Neuronal stem cell (in vitro differentiated cells): ENCODE measurements around the gene WDR11.
A peak's percentile ranks its signal among the peaks of the same experiment; 100 is the strongest.
"Not testable (repeated sequence)": the region's sequence is repeated elsewhere in the genome, so short reads cannot be mapped to it uniquely, and the experiment has no call there.

Source experiments
- DNase-seq: peaks from one replicate; pipeline ENCODE4 v3.0.0-alpha.2; 2013; ENCODE audit warnings: low spot score
- H2AFZ ChIP-seq: one replicate; pipeline ENCODE4 v1.6.1; 2013; ENCODE audit warnings: mild to moderate bottlenecking, low read length, inconsistent platforms
- H2AK5ac ChIP-seq: 2 replicates; pipeline ENCODE4 v1.6.1; 2013; ENCODE audit warnings: low read depth, mild to moderate bottlenecking, inconsistent platforms, low read length, moderate library complexity, mixed read lengths
- H2BK120ac ChIP-seq: 2 replicates; pipeline ENCODE4 v1.6.1; 2013; ENCODE audit warnings: low read depth, mild to moderate bottlenecking, inconsistent platforms, low read length, moderate library complexity, mixed read lengths
- H2BK12ac ChIP-seq: one replicate; pipeline ENCODE4 v1.6.1; 2013; ENCODE audit warnings: low read length, inconsistent platforms
- H2BK15ac ChIP-seq: 2 replicates; pipeline ENCODE4 v1.6.1; 2013; ENCODE audit warnings: mild to moderate bottlenecking, low read length, inconsistent platforms, mixed read lengths
- H2BK5ac ChIP-seq: one replicate; pipeline ENCODE4 v1.6.1; 2013; ENCODE audit warnings: inconsistent platforms, mild to moderate bottlenecking, low read length, moderate library complexity
- H3K14ac ChIP-seq: one replicate; pipeline ENCODE4 v1.6.1; 2013; ENCODE audit warnings: low read length, inconsistent platforms
- H3K18ac ChIP-seq: 2 replicates; pipeline ENCODE4 v1.6.1; 2013; ENCODE audit warnings: low read length, inconsistent platforms
- H3K23ac ChIP-seq: 2 replicates; pipeline ENCODE4 v1.6.1; 2013; ENCODE audit warnings: low read depth, mild to moderate bottlenecking, mixed read lengths, low read length, inconsistent platforms; ENCODE audit not compliant: poor library complexity
- H3K27ac ChIP-seq: replicated peaks from 3 replicates; pipeline ENCODE4 v1.5.1; 2013; ENCODE audit warnings: low read length, inconsistent platforms
- H3K27me3 ChIP-seq, 3 experiments: 2 replicates each; pipeline ENCODE4 v1.6.1; 2013; ENCODE audit warnings: low read length in 3 of 3, mild to moderate bottlenecking in 2 of 3, inconsistent platforms in 1 of 3, low read depth in 1 of 3, mixed read lengths in 1 of 3, moderate library complexity in 1 of 3; ENCODE audit not compliant: control insufficient read depth in 3 of 3, insufficient read depth in 3 of 3
- H3K36me3 ChIP-seq, 2 donors: replicated peaks in 1 of 2; 2 replicates each; pipeline ENCODE4 v1.6.1; 2013; ENCODE audit warnings: low read length in 2 of 2; ENCODE audit not compliant: control insufficient read depth in 2 of 2, insufficient read depth in 2 of 2
- H3K4ac ChIP-seq: 2 replicates; pipeline ENCODE4 v1.6.1; 2013; ENCODE audit warnings: inconsistent platforms, mild to moderate bottlenecking, low read length, moderate library complexity
- H3K4me1 ChIP-seq, 2 donors: 1 replicate in 1 of 2; 2 replicates in 1 of 2; pipeline ENCODE4 v1.6.1; 2013; ENCODE audit warnings: low read length in 2 of 2, low read depth in 1 of 2; ENCODE audit not compliant: control insufficient read depth in 2 of 2, insufficient read depth in 1 of 2
- H3K4me2 ChIP-seq: one replicate; pipeline ENCODE4 v1.6.1; 2013; ENCODE audit warnings: mild to moderate bottlenecking, low read length, inconsistent platforms; ENCODE audit not compliant: insufficient read depth, poor library complexity, severe bottlenecking
- H3K4me3 ChIP-seq, 2 donors: 2 replicates each; pipeline ENCODE4 v1.5.1; 2013; ENCODE audit warnings: low read length in 2 of 2, mild to moderate bottlenecking in 2 of 2, inconsistent platforms in 1 of 2, moderate library complexity in 1 of 2
- H3K79me1 ChIP-seq: one replicate; pipeline ENCODE4 v1.6.1; 2013; ENCODE audit warnings: low read depth, mild to moderate bottlenecking, inconsistent platforms, low read length, moderate library complexity
- H3K9ac ChIP-seq: one replicate; pipeline ENCODE4 v1.6.1; 2013; ENCODE audit warnings: mild to moderate bottlenecking, low read depth, low read length, inconsistent platforms; ENCODE audit not compliant: poor library complexity
- H3K9me3 ChIP-seq, 2 donors: replicated peaks in 1 of 2; 2 replicates each; pipeline versions ENCODE3 to v1.6.1; 2013; ENCODE audit warnings: low read length in 2 of 2, mild to moderate bottlenecking in 2 of 2, inconsistent platforms in 1 of 2, low read depth in 1 of 2, mixed read lengths in 1 of 2, moderate library complexity in 1 of 2; ENCODE audit not compliant: control insufficient read depth in 2 of 2, insufficient read depth in 1 of 2
- H4K8ac ChIP-seq: one replicate; pipeline ENCODE4 v1.6.1; 2013; ENCODE audit warnings: low read depth, mild to moderate bottlenecking, inconsistent platforms, low read length, moderate library complexity
- H4K91ac ChIP-seq: one replicate; pipeline ENCODE4 v1.6.1; 2013; ENCODE audit warnings: low read length, low read depth, mild to moderate bottlenecking, inconsistent platforms; ENCODE audit not compliant: poor library complexity
- WGBS, 2 donors: extraction: QIAGEN DNeasy Blood & Tissue Kit; methylation state at CpG; one replicate each; pipeline ENCODE4 v1.1.7; 2013; ENCODE audit warnings: missing lambda C conversion rate in 2 of 2, mixed read lengths in 1 of 2; ENCODE audit not compliant: insufficient read length in 2 of 2, insufficient replicate concordance in 1 of 2; ENCODE audit errors: extremely low coverage in 2 of 2; 5-methylcytosine and 5-hydroxymethylcytosine counted together

Gene WDR11

DNA sequence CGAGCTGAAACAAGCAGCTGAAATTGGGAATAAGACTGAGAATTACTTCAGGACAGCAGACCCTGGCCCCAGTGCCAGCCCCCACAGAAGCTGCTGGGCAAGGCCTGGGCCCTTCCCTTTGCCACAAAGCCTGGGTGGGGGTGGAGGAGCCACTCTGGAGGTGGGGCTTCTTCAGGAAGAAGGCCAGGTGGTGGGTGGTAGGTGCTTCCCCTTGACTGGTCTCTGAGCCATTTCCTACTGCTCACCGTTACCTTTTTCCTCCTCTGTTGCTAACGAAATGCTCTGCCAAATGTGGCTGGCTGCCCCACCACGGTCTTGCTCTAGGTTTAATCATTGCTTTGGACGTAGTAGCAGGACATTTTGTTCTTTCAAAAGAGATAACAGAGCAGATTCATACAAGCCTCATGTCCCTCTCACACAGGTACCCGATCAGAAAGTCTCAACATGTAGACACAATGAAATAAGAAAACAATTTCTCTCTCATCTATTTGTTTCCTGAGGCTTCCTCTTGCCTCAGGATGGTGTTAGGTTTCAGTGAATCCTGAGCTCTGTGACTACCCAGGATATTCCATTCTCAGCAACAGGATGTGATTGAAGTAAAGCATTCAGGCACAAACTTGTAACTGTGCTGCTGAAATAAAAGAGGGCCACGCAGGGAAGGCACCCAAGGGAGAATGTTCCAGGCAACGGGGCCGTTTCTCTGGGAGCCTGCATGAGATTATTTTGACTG, 66.5 kb downstream of the WDR11 start:
- no peak overlapping the region for H2BK120ac ChIP-seq
- H3K4me3 ChIP-seq = no peak overlapping the region
- peaks cover 0 to 7% of the 10 kb centered on the region in 2 donors for H3K4me1 ChIP-seq
- WGBS, 2 donors = no CpG with 5 or more reads among the region's 9 CpGs
- H3K36me3 ChIP-seq = no peaks in the 10 kb centered on the region
- H3K79me1 ChIP-seq = no peaks in the 10 kb centered on the region
- no peak overlapping the region for H3K4me2 ChIP-seq
- peak overlapping the region; percentile 74 for H2AFZ ChIP-seq
- H3K27ac ChIP-seq = no peak overlapping the region
- H3K14ac ChIP-seq = no peak overlapping the region
- no peak overlapping the region for H2BK5ac ChIP-seq
- no peak overlapping the region for H3K9ac ChIP-seq
- no peak overlapping the region for H3K18ac ChIP-seq
- H2AK5ac ChIP-seq = no peak overlapping the region
- no peak overlapping the region for H2BK12ac ChIP-seq
- peaks cover 3 to 4% of the 10 kb centered on the region in 2 donors for H3K9me3 ChIP-seq
- no peak for DNase-seq
- H3K23ac ChIP-seq = no peak overlapping the region
- H2BK15ac ChIP-seq = no peak overlapping the region
- no peak overlapping the region for H4K8ac ChIP-seq
- H4K91ac ChIP-seq = no peak overlapping the region
- no peaks in the 10 kb centered on the region for H3K27me3 ChIP-seq
- no peak overlapping the region for H3K4ac ChIP-seq

DNA sequence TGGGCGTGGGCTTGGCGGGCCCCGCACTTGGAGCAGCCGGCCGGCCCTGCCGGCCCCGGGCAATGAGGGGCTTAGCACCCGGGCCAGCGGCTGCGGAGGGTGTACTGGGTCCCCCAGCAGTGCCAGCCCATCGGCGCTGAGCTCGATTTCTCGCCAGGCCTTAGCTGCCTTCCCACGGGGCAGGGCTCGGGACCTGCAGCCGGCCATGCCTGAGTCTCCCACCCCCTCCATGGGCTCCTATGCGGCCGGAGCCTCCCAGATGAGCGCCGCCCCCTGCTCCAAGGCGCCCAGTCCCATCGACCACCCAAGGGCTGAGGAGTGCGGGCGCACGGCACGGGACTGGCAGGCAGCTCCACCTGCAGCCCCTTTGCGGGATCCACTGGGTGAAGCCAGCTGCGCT, 72.7 kb downstream of the WDR11 start:
- H3K4me2 ChIP-seq, H2BK12ac ChIP-seq, H3K14ac ChIP-seq, H3K9me3 ChIP-seq, H3K27ac ChIP-seq, H2BK120ac ChIP-seq, H3K4me1 ChIP-seq, H3K4me3 ChIP-seq, H3K4ac ChIP-seq, H3K18ac ChIP-seq, H3K79me1 ChIP-seq, H2AFZ ChIP-seq, H3K9ac ChIP-seq, H3K27me3 ChIP-seq, H4K8ac ChIP-seq, H2AK5ac ChIP-seq, DNase-seq, H2BK15ac ChIP-seq, H3K36me3 ChIP-seq, H3K23ac ChIP-seq, H2BK5ac ChIP-seq, H4K91ac ChIP-seq: not testable (repeated sequence)
- WGBS, 2 donors = no CpG with 5 or more reads among the region's 29 CpGs

- H3K23ac ChIP-seq = no peak overlapping the region
- H3K4ac ChIP-seq = no peak overlapping the region
- H4K91ac ChIP-seq = no peak overlapping the region
- no peak overlapping the region for H3K9ac ChIP-seq
- no peak overlapping the region for H2BK12ac ChIP-seq
- H3K4me3 ChIP-seq = no peak overlapping the region
- no peak overlapping the region for H2AFZ ChIP-seq
- WGBS, 2 donors = no CpG with 5 or more reads among the region's 6 CpGs
- no peaks in the 10 kb centered on the region for H3K4me1 ChIP-seq
- H3K36me3 ChIP-seq = no peaks in the 10 kb centered on the region
- H2BK5ac ChIP-seq = no peak overlapping the region
- no peak overlapping the region for H2BK15ac ChIP-seq
- no peaks in the 10 kb centered on the region for H3K79me1 ChIP-seq
- H3K4me2 ChIP-seq = no peak overlapping the region
- H3K27me3 ChIP-seq = peaks cover 0 to 5% (median 0%) of the 10 kb centered on the region in 3 experiments
- H3K27ac ChIP-seq = no peak overlapping the region
- H2AK5ac ChIP-seq = peak overlapping the region; percentile 6
- H3K14ac ChIP-seq = no peak overlapping the region
- no peak for DNase-seq
- H4K8ac ChIP-seq = no peak overlapping the region
- H2BK120ac ChIP-seq = no peak overlapping the region
- H3K18ac ChIP-seq = peak overlapping the region; percentile 19
- no peaks in the 10 kb centered on the region for H3K9me3 ChIP-seq
These were observed 75.4 kb downstream of the WDR11 start for GRCh38 chr10:120926611-120927010.

- no peak for DNase-seq
- Histone ChIP-seq H3K4me1 (no peaks in the 10 kb centered on the region), H3K4me3 (no peak overlapping the region), H2BK120ac (no peak overlapping the region), H3K79me1 (no peaks in the 10 kb centered on the region), H3K4me2 (no peak overlapping the region), H3K36me3 (no peaks in the 10 kb centered on the region), H4K91ac (no peak overlapping the region), H2BK12ac (no peak overlapping the region), H3K14ac (no peak overlapping the region), H3K27me3 (peaks cover 0 to 6% (median 0%) of the 10 kb centered on the region in 3 experiments), H3K23ac (no peak overlapping the region), H3K9ac (no peak overlapping the region), H2AK5ac (no peak overlapping the region), H3K27ac (no peak overlapping the region), H2BK5ac (no peak overlapping the region), H4K8ac (no peak overlapping the region), H2AFZ (no peak overlapping the region), H3K9me3 (no peaks in the 10 kb centered on the region), H3K4ac (no peak overlapping the region), H2BK15ac (no peak overlapping the region), H3K18ac (peak overlapping the region; percentile 27)
- WGBS, 2 donors = no CpG with 5 or more reads among the region's 4 CpGs
These were observed 76.2 kb downstream of the WDR11 start for GRCh38 chr10:120927352-120927751.
